Fibroblast of mammary gland (primary cell): ENCODE data around the gene LRRC3.

Source experiments
- DNase-seq: peaks from one replicate; pipeline ENCODE4 v3.0.0-alpha.2; 2010; ENCODE audit warnings: low read depth
- H3K4me3 ChIP-seq: 2 replicates; pipeline ENCODE4 v1.5.1; 2011; ENCODE audit warnings: low read depth, mild to moderate bottlenecking, low read length, moderate library complexity; ENCODE audit not compliant: control insufficient read depth
- TF ChIP-seq, protein P1 (sequence below): conservative IDR thresholded peaks from 2 replicates; pipeline ENCODE4 v1.5.1; 2011; ENCODE audit warnings: low read depth, low read length, inconsistent platforms; ENCODE audit not compliant: control insufficient read depth, insufficient read depth

The LRRC3 gene

DNA sequence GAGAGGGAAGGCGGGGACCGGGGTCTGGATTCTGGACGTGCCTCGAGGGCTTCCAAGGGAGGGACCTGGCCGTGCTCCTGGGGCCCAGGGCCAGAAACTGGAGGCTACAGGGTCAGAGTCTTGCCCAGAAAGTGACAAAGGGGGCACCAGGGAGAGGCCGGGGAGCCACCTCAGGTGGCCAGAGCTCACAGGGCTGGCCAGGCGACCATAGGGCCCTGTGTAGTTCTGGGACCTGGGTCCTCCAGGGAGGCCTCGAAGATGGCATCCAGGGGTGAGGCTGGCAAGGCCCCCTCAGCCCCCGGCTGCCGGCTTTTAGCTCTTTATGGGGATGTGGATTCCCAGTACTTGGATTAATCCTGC is 14.3 kb upstream of the LRRC3 start:
- no peak for DNase-seq
- no peak overlapping the region for H3K4me3 ChIP-seq
- TF ChIP-seq, protein P1, sequence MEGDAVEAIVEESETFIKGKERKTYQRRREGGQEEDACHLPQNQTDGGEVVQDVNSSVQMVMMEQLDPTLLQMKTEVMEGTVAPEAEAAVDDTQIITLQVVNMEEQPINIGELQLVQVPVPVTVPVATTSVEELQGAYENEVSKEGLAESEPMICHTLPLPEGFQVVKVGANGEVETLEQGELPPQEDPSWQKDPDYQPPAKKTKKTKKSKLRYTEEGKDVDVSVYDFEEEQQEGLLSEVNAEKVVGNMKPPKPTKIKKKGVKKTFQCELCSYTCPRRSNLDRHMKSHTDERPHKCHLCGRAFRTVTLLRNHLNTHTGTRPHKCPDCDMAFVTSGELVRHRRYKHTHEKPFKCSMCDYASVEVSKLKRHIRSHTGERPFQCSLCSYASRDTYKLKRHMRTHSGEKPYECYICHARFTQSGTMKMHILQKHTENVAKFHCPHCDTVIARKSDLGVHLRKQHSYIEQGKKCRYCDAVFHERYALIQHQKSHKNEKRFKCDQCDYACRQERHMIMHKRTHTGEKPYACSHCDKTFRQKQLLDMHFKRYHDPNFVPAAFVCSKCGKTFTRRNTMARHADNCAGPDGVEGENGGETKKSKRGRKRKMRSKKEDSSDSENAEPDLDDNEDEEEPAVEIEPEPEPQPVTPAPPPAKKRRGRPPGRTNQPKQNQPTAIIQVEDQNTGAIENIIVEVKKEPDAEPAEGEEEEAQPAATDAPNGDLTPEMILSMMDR, result no peak

DNA sequence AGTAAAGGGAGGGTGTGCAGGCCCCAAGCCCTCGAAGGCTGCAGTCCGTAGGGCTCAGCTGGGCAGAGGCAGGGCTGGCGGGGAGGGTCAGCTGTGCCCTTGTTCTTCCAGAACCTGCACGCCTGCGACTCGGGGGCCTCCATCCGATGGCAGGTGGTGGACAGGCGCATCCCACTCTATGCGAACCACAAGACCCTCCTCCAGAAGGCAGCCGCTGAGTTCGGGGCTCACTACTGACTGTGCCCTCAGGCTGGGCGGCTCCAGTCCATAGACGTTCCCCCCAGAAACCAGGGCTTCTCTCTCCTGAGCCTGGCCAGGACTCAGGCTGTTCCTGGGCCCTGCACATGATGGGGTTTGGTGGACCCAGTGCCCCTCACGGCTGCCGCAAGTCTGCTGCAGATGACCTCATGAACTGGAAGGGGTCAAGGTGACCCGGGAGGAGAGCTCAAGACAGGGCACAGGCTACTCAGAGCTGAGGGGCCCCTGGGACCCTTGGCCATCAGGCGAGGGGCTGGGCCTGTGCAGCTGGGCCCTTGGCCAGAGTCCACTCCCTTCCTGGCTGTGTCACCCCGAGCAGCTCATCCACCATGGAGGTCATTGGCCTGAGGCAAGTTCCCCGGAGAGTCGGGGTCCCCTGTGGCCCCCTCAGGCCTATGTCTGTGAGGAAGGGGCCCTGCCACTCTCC is 13.6 kb upstream of the LRRC3 start:
- H3K4me3 ChIP-seq, result no peak overlapping the region
- TF ChIP-seq, protein P1, result no peak
- no peak for DNase-seq

DNA sequence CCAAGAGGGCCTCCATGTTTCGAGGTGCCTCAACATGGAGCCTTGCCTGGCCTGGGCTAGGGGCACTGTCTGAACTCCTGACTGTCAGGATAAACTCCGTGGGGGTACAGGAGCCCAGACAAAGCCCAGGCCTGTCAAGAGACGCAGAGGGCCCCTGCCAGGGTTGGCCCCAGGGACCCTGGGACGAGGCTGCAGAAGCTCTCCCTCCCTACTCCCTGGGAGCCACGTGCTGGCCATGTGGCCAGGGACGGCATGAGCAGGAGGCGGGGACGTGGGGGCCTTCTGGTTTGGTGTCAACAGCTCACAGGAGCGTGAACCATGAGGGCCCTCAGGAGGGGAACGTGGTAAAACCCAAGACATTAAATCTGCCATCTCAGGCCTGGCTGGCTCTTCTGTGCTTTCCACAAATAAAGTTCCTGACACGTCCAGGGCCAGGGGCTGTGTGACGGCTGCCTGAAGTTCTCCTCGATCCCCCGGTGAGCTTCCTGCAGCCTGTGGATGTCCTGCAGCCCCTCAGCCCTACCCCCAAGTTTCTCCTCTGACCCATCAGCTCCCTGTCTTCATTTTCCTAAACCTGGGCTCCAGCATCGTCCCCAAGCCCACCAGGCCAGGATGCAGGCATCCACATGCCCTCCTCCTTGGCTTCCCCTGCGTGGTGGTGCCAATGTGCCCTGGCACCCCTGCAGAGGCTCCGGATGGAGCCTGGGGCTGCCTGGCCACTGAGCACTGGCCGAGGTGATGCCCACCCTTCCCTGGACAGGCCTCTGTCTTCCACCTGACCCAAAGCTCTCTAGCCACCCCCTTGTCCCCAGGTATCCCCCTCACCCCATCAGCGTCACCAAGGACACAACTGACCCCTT is 12.8 kb upstream of the LRRC3 start:
- DNase-seq, result no peak
- TF ChIP-seq, protein P1, result no peak
- no peak overlapping the region for H3K4me3 ChIP-seq

DNA sequence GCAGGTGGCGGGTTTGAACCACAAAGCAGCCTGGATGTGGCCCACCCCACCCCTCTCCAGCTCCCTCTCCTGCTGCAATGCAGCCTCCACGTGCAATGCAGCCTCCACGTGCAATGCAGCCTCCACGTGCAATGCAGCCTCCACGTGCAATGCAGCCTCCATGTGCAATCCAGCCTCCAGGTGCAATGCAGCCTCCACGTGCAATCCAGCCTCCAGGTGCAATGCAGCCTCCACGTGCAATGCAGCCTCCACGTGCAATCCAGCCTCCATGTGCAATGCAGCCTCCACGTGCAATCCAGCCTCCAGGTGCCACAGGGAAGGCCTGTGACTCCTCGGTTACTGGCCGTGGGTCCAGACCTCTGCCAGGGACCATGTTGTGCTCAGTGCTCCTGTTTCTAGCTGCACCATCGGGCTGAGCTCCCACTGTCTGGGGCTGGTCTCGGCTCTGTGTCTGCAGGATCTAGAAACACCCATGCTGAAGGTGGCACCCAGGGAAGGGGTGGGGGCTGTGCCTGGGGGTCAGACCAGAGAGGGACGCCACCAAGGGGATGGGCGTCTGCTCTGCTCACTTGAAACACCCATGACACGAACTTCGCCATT is 11.9 kb upstream of the LRRC3 start:
- no peak overlapping the region for H3K4me3 ChIP-seq
- no peak for DNase-seq
- TF ChIP-seq, protein P1, result no peak

DNA sequence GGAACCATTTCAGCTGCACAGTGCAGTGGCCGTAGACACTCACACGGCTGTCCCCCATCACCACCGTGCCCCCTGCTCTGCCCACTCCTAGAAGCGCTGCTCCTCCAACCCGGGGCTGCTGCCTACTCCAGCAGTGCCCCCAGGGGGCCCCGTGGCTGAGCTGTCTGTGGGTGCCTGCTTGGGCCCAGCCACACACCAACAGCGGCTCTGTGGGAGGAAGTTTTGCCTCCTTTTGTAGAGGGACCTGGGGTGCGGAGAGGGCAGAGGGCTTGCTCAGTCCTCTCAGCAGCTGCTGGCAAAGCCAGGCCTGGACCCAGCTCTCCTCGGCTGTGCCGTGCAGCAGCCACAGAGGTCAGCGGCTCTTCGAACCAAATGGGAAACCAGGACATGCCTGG is 11.4 kb upstream of the LRRC3 start:
- H3K4me3 ChIP-seq, result no peak overlapping the region
- DNase-seq, result no peak

DNA sequence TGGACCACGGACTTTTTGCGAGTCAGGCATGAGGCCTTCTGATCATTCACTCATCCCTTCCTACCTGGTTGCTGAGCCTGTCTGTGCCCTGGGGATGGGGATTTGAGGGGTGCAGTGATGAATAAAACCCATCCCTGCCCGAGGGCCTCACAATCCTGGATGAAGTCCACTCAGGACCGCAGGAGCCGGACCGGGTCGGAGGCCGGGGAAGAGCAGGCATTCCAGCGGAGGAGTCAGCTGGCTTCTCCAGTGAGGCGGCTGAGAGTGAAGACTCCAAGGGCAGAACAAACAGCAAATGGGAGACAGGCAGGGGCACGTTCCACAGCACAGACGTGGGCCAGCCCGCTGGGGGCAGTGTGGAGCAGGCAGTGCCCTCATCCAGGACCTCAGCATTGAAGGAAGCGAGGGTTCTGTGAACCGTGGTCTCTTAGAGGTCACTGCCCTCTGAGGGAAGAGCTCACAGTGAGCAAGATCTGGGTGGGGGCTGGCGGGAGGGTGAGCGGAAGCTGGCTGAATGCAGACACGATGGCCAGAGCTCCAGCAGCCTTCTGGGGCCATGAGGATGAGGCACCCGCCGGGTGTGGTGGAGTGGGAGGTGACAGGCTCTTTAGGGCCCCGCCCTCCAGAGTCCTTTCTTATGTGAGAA is 10.9 kb upstream of the LRRC3 start:
- no peak for DNase-seq
- H3K4me3 ChIP-seq, result no peak overlapping the region
- TF ChIP-seq, protein P1, result peak; percentile 21

More for the DNA sequence above, 11.4 kb upstream of the LRRC3 start:
- TF ChIP-seq, protein P1, result no peak
